ENCODE measurements around the gene LPIN3.
"Not testable (repeated sequence)": the region's sequence is repeated elsewhere in the genome, so short reads cannot be mapped to it uniquely, and the experiment has no call there.

The LPIN3 gene

GRCh38 chr20:41304424-41305079, 36.1 kb upstream of the LPIN3 start:
- TF ChIP-seq, protein P1, sequence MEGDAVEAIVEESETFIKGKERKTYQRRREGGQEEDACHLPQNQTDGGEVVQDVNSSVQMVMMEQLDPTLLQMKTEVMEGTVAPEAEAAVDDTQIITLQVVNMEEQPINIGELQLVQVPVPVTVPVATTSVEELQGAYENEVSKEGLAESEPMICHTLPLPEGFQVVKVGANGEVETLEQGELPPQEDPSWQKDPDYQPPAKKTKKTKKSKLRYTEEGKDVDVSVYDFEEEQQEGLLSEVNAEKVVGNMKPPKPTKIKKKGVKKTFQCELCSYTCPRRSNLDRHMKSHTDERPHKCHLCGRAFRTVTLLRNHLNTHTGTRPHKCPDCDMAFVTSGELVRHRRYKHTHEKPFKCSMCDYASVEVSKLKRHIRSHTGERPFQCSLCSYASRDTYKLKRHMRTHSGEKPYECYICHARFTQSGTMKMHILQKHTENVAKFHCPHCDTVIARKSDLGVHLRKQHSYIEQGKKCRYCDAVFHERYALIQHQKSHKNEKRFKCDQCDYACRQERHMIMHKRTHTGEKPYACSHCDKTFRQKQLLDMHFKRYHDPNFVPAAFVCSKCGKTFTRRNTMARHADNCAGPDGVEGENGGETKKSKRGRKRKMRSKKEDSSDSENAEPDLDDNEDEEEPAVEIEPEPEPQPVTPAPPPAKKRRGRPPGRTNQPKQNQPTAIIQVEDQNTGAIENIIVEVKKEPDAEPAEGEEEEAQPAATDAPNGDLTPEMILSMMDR (IDR thresholded peaks at IDR 0.05; ENCODE audit: low read depth, low read length, missing control alignments) = no peak
- no peak overlapping the region for H3K4me3 ChIP-seq (replicated peaks; ENCODE audit: low read depth, low read length)
- DNase-seq (ENCODE audit: extremely low read depth, low read depth) = no peak

GRCh38 chr20:41306061-41306727, 34.4 kb upstream of the LPIN3 start:
- H3K4me3 ChIP-seq (replicated peaks; ENCODE audit: low read depth, low read length) = no peak overlapping the region
- no peak for DNase-seq (ENCODE audit: extremely low read depth, low read depth)
- TF ChIP-seq, protein P1 (IDR thresholded peaks at IDR 0.05; ENCODE audit: low read depth, low read length, missing control alignments) = no peak

GRCh38 chr20:41307021-41307420, 33.6 kb upstream of the LPIN3 start:
- no peak for DNase-seq (ENCODE audit: extremely low read depth, low read depth)
- TF ChIP-seq, protein P1 (IDR thresholded peaks at IDR 0.05; ENCODE audit: low read depth, low read length, missing control alignments) = no peak
- no peak overlapping the region for H3K4me3 ChIP-seq (replicated peaks; ENCODE audit: low read depth, low read length)

- no peak for DNase-seq (ENCODE audit: extremely low read depth, low read depth)
Measured at GRCh38 chr20:41308290-41308711, 32.3 kb upstream of the LPIN3 start.

GRCh38 chr20:41308726-41309413, 31.8 kb upstream of the LPIN3 start:
- no peak overlapping the region for H3K4me3 ChIP-seq (replicated peaks; ENCODE audit: low read depth, low read length)
- DNase-seq (ENCODE audit: extremely low read depth, low read depth) = no peak
- TF ChIP-seq, protein P1 (IDR thresholded peaks at IDR 0.05; ENCODE audit: low read depth, low read length, missing control alignments) = no peak

More at GRCh38 chr20:41308290-41308711, 32.3 kb upstream of the LPIN3 start:
- TF ChIP-seq, protein P1 (IDR thresholded peaks at IDR 0.05; ENCODE audit: low read depth, low read length, missing control alignments) = no peak
- no peak overlapping the region for H3K4me3 ChIP-seq (replicated peaks; ENCODE audit: low read depth, low read length)

DNA sequence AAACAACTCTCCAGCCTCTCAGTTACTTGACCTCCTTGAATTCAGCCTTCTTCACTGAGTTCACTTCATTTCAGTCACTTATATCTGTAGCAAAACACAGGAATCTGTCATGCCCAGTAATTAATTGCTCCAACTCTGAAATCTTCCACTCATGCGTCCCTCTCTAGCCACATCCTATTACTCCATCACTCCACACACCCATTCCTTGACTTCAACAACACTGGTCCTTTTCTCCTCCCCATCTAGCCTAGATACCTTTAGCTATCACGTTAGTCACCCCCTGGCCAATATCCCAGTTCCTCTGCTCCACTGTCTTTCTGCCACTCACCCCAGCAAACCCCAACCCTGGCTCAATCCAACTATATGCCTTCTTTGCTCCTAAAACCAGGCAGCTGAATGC, 30.8 kb upstream of the LPIN3 start:
- no peak for DNase-seq (ENCODE audit: extremely low read depth, low read depth)
- TF ChIP-seq, protein P1 (IDR thresholded peaks at IDR 0.05; ENCODE audit: low read depth, low read length, missing control alignments) = no peak
- H3K4me3 ChIP-seq (replicated peaks; ENCODE audit: low read depth, low read length) = no peak overlapping the region

DNA sequence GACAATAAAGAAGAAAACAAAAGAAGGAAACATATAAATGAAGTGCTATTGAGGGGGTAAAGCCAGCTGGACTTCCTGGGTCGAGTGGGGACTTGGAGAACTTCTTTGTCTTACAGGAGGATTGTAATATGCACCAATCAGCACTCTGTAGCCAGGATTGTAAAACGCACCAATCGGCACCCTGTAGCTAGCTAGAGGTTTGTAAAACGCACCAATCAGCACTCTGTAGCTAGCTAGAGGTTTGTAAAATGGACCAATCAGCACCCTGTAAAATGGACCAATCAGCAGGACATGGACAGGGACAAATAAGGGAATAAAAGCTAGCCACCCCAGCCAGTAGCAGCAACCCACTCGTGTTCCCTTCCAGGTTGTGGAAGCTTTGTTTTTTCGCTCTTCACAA, 28.6 kb upstream of the LPIN3 start:
- not testable (repeated sequence) for DNase-seq (ENCODE audit: extremely low read depth, low read depth); H3K4me3 ChIP-seq (replicated peaks; ENCODE audit: low read depth, low read length)

Measured in HFF-Myc (cell line).